ENCODE results near the gene CNNM4.

The CNNM4 gene

GRCh38 chr2:96760986-96761832, 507 bp downstream of the CNNM4 start (continued):
- TF ChIP-seq AEBP2 (tag by site-specific recombination; IDR thresholded peaks at IDR 0.05; ENCODE audit: borderline replicate concordance) (no peak), YY1 (tag by site-specific recombination; IDR thresholded peaks at IDR 0.05) (peak; percentile 18; the same call in 1 of the 2 replicates), ZFP3 (tag by site-specific recombination; IDR thresholded peaks at IDR 0.05; ENCODE audit: low read depth) (no peak)

GRCh38 chr2:96762529-96763311, 2.0 kb downstream of the CNNM4 start:
- POLR2A ChIA-PET: interaction anchor here (0.7 to 1.3 kb wide), 3 partner anchors 26 to 53 kb away, joined by 3 to 4 read pairs (median 4); no protein-coding TSS in a partner anchor
- Histone ChIP-seq H3K27ac (ENCODE audit: extremely low read depth, low read depth, low read length) (peak overlapping the region; percentile 18; the same call in 1 of the 2 replicates), H3K4me1 (ENCODE audit: control insufficient read depth, insufficient read depth, low read length) (peaks cover 14% of the 10 kb centered on the region), H3K9me3 (ENCODE audit: control insufficient read depth, insufficient read depth, low read depth, low read length) (no peaks in the 10 kb centered on the region), H3K36me3 (ENCODE audit: control insufficient read depth in 2 of 2, insufficient read depth in 1 of 2, low read length in 2 of 2) (peaks cover 0 to 8% of the 10 kb centered on the region in 2 experiments; a peak in 2 of 3 replicates), H3K4me3 (ENCODE audit: low read depth, low read length) (peak overlapping the region; percentile 73)
- CTCF ChIA-PET: interaction anchor here (0.5 to 6.8 kb wide), 20 partner anchors 10 to 1023 kb away, joined by 3 to 48 read pairs (median 5); partner anchors contain the start of gene ANKRD39
- TF ChIP-seq ZNF433 (tag by site-specific recombination; IDR thresholded peaks at IDR 0.05; ENCODE audit: low read depth): no peak
- no peak for TF ChIP-seq ZNF549 (tag by site-specific recombination; IDR thresholded peaks at IDR 0.05)
- TF ChIP-seq ZNF654 (tag by site-specific recombination; IDR thresholded peaks at IDR 0.05; ENCODE audit: low read depth): no peak
- TF ChIP-seq PRDM10 (tag by site-specific recombination; IDR thresholded peaks at IDR 0.05): peak; percentile 76
- no peak for TF ChIP-seq TSHZ1 (tag by site-specific recombination; IDR thresholded peaks at IDR 0.05; ENCODE audit: borderline replicate concordance)
- no peak for TF ChIP-seq ZNF791 (tag by site-specific recombination; IDR thresholded peaks at IDR 0.05)
- no peak for TF ChIP-seq ZNF677 (tag by site-specific recombination; IDR thresholded peaks at IDR 0.05)
- TF ChIP-seq ZNF354C (tag by site-specific recombination; IDR thresholded peaks at IDR 0.05; ENCODE audit: borderline replicate concordance, low read depth): no peak
- no peak for TF ChIP-seq ZBTB49 (tag by site-specific recombination; IDR thresholded peaks at IDR 0.05; ENCODE audit: low read depth)
- TF ChIP-seq ZBTB10 (tag by site-specific recombination; IDR thresholded peaks at IDR 0.05): no peak
- no peak for TF ChIP-seq ZSCAN30 (tag by site-specific recombination; IDR thresholded peaks at IDR 0.05)
- TF ChIP-seq ZBTB48 (tag by site-specific recombination; IDR thresholded peaks at IDR 0.05): peak; percentile 58; the same call in 1 of the 2 replicates
- TF ChIP-seq ZNF544 (tag by site-specific recombination; IDR thresholded peaks at IDR 0.05): no peak
- no peak for TF ChIP-seq ZNF624 (tag by site-specific recombination; IDR thresholded peaks at IDR 0.05)
- TF ChIP-seq ZNF391 (tag by site-specific recombination; IDR thresholded peaks at IDR 0.05; ENCODE audit: borderline replicate concordance, low read depth): no peak
- TF ChIP-seq ZFP37 (tag by site-specific recombination; IDR thresholded peaks at IDR 0.05): no peak
